HEK293 (cell line): Measurements from ENCODE around the gene CUL7.

Experiments
- KLF10 ChIP-seq: fragments of 450-650 bp; IDR thresholded peaks from 2 replicates; pipeline ENCODE4 v1.5.1; 2018; ENCODE audit warnings: missing biosample characterization, mild to moderate bottlenecking, missing genetic modification characterization
- ZBTB8A ChIP-seq: fragments of 450-650 bp; formaldehyde crosslinking; IDR thresholded peaks from 2 replicates; pipeline ENCODE4 v1.5.1; 2016; ENCODE audit warnings: missing biosample characterization, missing genetic modification characterization
- ZNF391 ChIP-seq: fragments of 450-650 bp; formaldehyde crosslinking; IDR thresholded peaks from 2 replicates; pipeline ENCODE4 v1.5.1; 2016; ENCODE audit warnings: low read depth, missing biosample characterization, missing genetic modification characterization, borderline replicate concordance
- TF ChIP-seq, protein P1 (sequence below): fragments of 450-650 bp; formaldehyde crosslinking; IDR thresholded peaks from 2 replicates; pipeline ENCODE4 v1.5.1; 2017; ENCODE audit warnings: missing biosample characterization, missing genetic modification characterization
- TF ChIP-seq, protein P2 (sequence below): fragments of 450-650 bp; formaldehyde crosslinking; IDR thresholded peaks from 2 replicates; pipeline ENCODE4 v1.5.1; 2016; ENCODE audit warnings: missing biosample characterization, missing genetic modification characterization

DNA sequence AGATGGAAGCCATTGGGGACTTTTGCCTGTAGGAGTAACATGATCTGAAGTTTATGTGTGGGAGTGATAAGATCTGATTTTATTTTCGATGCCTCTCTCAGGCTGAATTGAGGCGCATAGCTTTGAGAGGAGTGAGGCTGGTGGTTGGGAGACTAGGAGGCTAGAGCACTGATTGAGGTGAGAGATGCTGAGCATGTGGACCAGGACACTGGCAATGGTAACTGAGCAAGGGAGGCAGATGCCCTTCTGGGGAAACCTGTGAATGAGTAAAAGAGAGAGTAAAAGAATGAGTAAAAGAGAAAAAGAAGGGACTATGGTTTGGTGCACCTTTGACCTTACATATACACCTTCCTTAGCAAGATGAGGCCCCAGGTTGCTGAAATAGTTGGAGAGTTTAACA lies 29.2 kb downstream of the CUL7 start:
- TF ChIP-seq ZBTB8A (tag by site-specific recombination) = no peak
- TF ChIP-seq, protein P1, sequence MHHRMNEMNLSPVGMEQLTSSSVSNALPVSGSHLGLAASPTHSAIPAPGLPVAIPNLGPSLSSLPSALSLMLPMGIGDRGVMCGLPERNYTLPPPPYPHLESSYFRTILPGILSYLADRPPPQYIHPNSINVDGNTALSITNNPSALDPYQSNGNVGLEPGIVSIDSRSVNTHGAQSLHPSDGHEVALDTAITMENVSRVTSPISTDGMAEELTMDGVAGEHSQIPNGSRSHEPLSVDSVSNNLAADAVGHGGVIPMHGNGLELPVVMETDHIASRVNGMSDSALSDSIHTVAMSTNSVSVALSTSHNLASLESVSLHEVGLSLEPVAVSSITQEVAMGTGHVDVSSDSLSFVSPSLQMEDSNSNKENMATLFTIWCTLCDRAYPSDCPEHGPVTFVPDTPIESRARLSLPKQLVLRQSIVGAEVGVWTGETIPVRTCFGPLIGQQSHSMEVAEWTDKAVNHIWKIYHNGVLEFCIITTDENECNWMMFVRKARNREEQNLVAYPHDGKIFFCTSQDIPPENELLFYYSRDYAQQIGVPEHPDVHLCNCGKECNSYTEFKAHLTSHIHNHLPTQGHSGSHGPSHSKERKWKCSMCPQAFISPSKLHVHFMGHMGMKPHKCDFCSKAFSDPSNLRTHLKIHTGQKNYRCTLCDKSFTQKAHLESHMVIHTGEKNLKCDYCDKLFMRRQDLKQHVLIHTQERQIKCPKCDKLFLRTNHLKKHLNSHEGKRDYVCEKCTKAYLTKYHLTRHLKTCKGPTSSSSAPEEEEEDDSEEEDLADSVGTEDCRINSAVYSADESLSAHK = no peak
- TF ChIP-seq, protein P2, sequence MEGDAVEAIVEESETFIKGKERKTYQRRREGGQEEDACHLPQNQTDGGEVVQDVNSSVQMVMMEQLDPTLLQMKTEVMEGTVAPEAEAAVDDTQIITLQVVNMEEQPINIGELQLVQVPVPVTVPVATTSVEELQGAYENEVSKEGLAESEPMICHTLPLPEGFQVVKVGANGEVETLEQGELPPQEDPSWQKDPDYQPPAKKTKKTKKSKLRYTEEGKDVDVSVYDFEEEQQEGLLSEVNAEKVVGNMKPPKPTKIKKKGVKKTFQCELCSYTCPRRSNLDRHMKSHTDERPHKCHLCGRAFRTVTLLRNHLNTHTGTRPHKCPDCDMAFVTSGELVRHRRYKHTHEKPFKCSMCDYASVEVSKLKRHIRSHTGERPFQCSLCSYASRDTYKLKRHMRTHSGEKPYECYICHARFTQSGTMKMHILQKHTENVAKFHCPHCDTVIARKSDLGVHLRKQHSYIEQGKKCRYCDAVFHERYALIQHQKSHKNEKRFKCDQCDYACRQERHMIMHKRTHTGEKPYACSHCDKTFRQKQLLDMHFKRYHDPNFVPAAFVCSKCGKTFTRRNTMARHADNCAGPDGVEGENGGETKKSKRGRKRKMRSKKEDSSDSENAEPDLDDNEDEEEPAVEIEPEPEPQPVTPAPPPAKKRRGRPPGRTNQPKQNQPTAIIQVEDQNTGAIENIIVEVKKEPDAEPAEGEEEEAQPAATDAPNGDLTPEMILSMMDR (tag by site-specific recombination) = no peak
- no peak for TF ChIP-seq KLF10
- TF ChIP-seq ZNF391 = no peak
